ENCODE data around the gene S1PR1.
A peak's percentile ranks its signal among the peaks of the same experiment; 100 is the strongest.
"Not testable (repeated sequence)": the region's sequence is repeated elsewhere in the genome, so short reads cannot be mapped to it uniquely, and the experiment has no call there.

The S1PR1 gene

DNA sequence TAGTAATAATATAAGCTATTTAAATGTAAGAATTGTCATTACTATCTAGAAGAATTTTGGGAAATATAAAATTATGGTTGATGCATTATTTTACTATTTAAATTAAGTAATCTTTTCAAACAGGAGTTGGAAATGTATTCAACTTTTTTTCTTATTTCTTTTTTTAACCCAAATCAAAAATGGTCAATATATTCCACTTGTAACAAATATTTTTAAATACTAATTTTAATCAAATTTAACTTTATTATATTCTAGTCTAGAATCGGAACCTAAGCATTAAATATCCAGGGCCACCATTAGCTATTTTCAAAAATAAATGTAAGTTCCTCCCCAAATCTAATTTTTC is 37.2 kb upstream of the S1PR1 start:
- no peaks in the 10 kb centered on the region for H3K79me2 ChIP-seq
- no peak overlapping the region for H3K27ac ChIP-seq
- TF ChIP-seq, protein P1, sequence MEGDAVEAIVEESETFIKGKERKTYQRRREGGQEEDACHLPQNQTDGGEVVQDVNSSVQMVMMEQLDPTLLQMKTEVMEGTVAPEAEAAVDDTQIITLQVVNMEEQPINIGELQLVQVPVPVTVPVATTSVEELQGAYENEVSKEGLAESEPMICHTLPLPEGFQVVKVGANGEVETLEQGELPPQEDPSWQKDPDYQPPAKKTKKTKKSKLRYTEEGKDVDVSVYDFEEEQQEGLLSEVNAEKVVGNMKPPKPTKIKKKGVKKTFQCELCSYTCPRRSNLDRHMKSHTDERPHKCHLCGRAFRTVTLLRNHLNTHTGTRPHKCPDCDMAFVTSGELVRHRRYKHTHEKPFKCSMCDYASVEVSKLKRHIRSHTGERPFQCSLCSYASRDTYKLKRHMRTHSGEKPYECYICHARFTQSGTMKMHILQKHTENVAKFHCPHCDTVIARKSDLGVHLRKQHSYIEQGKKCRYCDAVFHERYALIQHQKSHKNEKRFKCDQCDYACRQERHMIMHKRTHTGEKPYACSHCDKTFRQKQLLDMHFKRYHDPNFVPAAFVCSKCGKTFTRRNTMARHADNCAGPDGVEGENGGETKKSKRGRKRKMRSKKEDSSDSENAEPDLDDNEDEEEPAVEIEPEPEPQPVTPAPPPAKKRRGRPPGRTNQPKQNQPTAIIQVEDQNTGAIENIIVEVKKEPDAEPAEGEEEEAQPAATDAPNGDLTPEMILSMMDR (IDR thresholded peaks at IDR 0.05), result no peak
- no peak overlapping the region for H3K4me2 ChIP-seq (ENCODE audit: low read length)
- no peaks in the 10 kb centered on the region for H3K27me3 ChIP-seq (ENCODE audit: control insufficient read depth, insufficient read depth, low read length)
- no peak overlapping the region for H2AFZ ChIP-seq
- H3K4me1 ChIP-seq, result peaks cover 5% of the 10 kb centered on the region
- H3K9me3 ChIP-seq (ENCODE audit: control insufficient read depth, low read length), result no peaks in the 10 kb centered on the region
- no peak overlapping the region for H3K9ac ChIP-seq
- H3K4me3 ChIP-seq (ENCODE audit: low read depth, low read length), result no peak overlapping the region
- H3K36me3 ChIP-seq (ENCODE audit: control insufficient read depth, insufficient read depth, low read length), result no peaks in the 10 kb centered on the region

DNA sequence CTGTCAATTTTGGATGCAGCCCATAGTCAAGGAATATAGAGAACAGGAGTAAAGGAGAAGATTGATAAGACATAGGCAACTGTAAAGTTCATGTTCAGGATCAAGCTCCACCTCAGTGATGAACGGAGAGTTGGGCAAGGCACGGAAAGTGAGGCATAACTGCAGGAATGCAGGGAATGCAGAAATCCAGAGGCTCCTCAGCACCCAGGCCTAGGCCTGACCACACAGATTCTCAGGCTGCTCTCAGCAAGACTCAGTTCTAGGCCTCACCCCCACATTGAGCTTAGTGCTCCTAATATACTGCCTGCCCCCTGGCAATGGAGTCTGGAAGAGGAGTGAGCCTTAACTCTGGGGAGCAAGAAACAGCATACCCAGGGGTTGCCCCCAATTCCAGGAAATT is 36.3 kb upstream of the S1PR1 start:
- Histone ChIP-seq H3K27me3 (ENCODE audit: control insufficient read depth, insufficient read depth, low read length) (no peaks in the 10 kb centered on the region), H3K4me1 (peaks cover 5% of the 10 kb centered on the region), H3K4me3 (ENCODE audit: low read depth, low read length) (no peak overlapping the region), H3K9ac (no peak overlapping the region), H3K27ac (no peak overlapping the region), H2AFZ (no peak overlapping the region), H3K9me3 (ENCODE audit: control insufficient read depth, low read length) (no peaks in the 10 kb centered on the region), H3K4me2 (ENCODE audit: low read length) (no peak overlapping the region), H3K36me3 (ENCODE audit: control insufficient read depth, insufficient read depth, low read length) (no peaks in the 10 kb centered on the region), H3K79me2 (no peaks in the 10 kb centered on the region)
- TF ChIP-seq, protein P1 (IDR thresholded peaks at IDR 0.05), result no peak

DNA sequence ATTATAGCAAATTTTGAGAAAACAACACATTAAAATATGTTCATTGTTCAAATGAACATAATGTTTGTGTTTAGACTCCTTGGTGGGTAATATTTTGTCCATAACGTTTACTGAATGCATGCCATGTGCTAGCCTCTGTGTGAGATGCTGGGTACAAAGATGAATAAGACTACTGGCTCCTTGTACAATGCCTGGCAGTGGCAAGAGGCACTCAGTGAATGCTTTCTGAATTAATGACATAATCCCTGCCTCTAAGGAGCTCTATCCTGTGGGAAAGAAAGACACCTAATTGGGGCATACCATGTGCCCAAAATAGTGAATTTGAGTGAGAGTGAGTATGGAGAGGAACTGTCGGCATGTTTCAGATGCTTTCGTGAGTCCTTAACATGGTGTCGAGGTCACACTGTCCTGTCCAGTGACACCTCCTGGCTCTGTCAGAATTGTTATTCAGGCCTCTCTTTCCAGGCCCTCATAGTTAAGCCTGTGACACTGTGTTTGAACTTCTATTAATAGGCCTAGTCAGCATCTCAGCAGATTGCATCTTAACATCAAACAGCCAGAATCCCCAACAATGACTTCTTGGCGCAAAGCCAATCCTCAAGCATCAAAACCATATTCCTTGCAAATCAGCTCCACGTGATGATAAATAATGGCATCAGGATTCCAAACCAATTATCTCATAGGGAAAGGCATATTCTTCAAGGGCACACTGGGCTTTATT is 32.8 kb upstream of the S1PR1 start:
- peak overlapping the region; percentile 50 for H3K27ac ChIP-seq
- no peaks in the 10 kb centered on the region for H3K9me3 ChIP-seq (ENCODE audit: control insufficient read depth, low read length)
- TF ChIP-seq, protein P1 (IDR thresholded peaks at IDR 0.05), result no peak
- H3K79me2 ChIP-seq, result no peaks in the 10 kb centered on the region
- no peak overlapping the region for H3K9ac ChIP-seq
- H3K4me3 ChIP-seq (ENCODE audit: low read depth, low read length), result no peak overlapping the region
- no peak overlapping the region for H3K4me2 ChIP-seq (ENCODE audit: low read length)
- H3K4me1 ChIP-seq, result peaks cover 5% of the 10 kb centered on the region
- no peaks in the 10 kb centered on the region for H3K27me3 ChIP-seq (ENCODE audit: control insufficient read depth, insufficient read depth, low read length)
- H3K36me3 ChIP-seq (ENCODE audit: control insufficient read depth, insufficient read depth, low read length), result no peaks in the 10 kb centered on the region
- H2AFZ ChIP-seq, result peak overlapping the region; percentile 47

DNA sequence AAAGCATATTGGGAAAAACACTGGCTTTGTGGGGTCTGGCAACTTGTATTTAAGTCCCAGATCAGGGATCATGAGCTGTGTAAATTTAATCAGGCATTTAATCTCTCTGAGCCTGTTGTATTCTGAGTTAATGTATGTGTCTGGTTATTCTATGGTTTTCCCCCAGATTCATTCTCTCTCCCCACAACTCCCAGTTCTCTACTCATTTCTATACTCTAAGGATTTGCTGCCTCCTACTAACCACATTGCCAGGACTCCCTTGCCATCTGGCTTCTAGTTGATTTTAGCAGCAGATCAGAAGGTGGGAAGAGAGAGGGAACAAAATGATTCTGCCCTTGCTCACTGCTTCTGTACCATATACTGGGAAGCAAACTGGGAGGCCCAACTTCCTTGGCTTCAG is 31.4 kb upstream of the S1PR1 start:
- TF ChIP-seq, protein P1 (IDR thresholded peaks at IDR 0.05), result no peak
- Histone ChIP-seq H3K36me3 (ENCODE audit: control insufficient read depth, insufficient read depth, low read length) (no peaks in the 10 kb centered on the region), H3K9ac (no peak overlapping the region), H3K4me3 (ENCODE audit: low read depth, low read length) (no peak overlapping the region), H2AFZ (no peak overlapping the region), H3K27ac (no peak overlapping the region), H3K4me2 (ENCODE audit: low read length) (no peak overlapping the region), H3K4me1 (peaks cover 5% of the 10 kb centered on the region), H3K79me2 (no peaks in the 10 kb centered on the region), H3K27me3 (ENCODE audit: control insufficient read depth, insufficient read depth, low read length) (no peaks in the 10 kb centered on the region), H3K9me3 (ENCODE audit: control insufficient read depth, low read length) (no peaks in the 10 kb centered on the region)

DNA sequence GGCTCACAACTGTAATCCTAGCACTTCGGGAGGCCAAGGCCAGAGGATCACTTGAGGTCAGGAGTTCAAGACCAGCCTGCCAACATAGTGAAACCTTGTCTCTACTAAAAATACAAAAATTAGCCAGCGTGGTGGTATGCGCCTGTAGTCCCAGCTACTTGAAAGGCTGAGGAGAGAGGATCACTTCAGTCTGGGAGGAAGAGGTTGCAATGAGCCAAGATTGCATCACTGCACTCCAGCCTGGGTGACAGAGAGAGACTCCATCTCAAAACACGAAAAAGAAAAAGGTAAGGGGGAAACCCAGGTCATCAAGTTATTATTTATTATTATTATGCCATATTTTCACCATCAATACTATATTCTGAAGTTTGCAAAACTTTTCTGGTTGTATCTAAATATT is 30.7 kb upstream of the S1PR1 start:
- not testable (repeated sequence) for H3K4me3 ChIP-seq (ENCODE audit: low read depth, low read length); H3K9me3 ChIP-seq (ENCODE audit: control insufficient read depth, low read length); H3K4me2 ChIP-seq (ENCODE audit: low read length); H3K27me3 ChIP-seq (ENCODE audit: control insufficient read depth, insufficient read depth, low read length); H3K36me3 ChIP-seq (ENCODE audit: control insufficient read depth, insufficient read depth, low read length); H3K27ac ChIP-seq; H3K4me1 ChIP-seq; H2AFZ ChIP-seq; H3K9ac ChIP-seq; H3K79me2 ChIP-seq

DNA sequence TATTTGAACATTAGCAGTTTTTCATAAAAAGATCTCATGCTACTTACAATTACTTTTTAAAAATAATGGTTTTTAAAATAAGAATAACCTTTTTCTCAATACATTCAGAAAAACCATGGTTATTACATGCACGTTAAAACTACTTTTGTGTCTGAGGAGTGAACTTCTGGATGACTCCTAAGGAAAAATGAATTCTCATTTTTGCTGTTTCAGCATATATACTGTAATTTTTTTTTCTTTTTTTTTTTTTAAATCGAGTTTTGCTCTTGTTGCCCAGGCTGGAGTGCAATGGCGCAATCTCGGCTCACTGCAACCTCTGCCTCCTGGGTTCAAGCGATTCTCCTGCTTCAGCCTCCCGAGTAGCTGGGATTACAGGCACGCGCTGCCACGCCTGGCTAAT is 29.5 kb upstream of the S1PR1 start:
- not testable (repeated sequence) for H3K4me1 ChIP-seq; H3K4me3 ChIP-seq (ENCODE audit: low read depth, low read length); H3K4me2 ChIP-seq (ENCODE audit: low read length); H3K79me2 ChIP-seq; H3K9ac ChIP-seq; H2AFZ ChIP-seq; H3K27ac ChIP-seq; H3K9me3 ChIP-seq (ENCODE audit: control insufficient read depth, low read length); H3K36me3 ChIP-seq (ENCODE audit: control insufficient read depth, insufficient read depth, low read length); H3K27me3 ChIP-seq (ENCODE audit: control insufficient read depth, insufficient read depth, low read length)

Measured in parathyroid adenoma (tissue), 2 donors.